Measurements from ENCODE around the gene CHML. TPM values are rescaled to one million over a fixed set of nuclear protein-coding genes. Genes with fewer than 3 reads are reported as not detected.

CHML gene
- polyA plus RNA-seq, 6 donors from 2014 or later: 6.5 to 17.3 (median 15.5) TPM

Other genes starting within 250 kb of the CHML start
- 10 to 100 TPM; 34.4 to 54.2 (median 46.2) TPM for gene FH, start 120.6 kb downstream of the CHML start, polyA plus RNA-seq (ENCODE audit: low read depth in 6 of 6)
- gene KMO, start 108.0 kb downstream of the CHML start, polyA plus RNA-seq (ENCODE audit: low read depth in 6 of 6): 10 to 100 TPM; 44.0 to 70.6 (median 53.4) TPM
- gene OPN3, start within 50 bp of the CHML start, polyA plus RNA-seq (ENCODE audit: low read depth in 6 of 6): 100 to 1,000 TPM; 137 to 271 (median 167) TPM
- gene WDR64, start 11.9 kb upstream of the CHML start, polyA plus RNA-seq (ENCODE audit: low read depth in 6 of 6): under 1 TPM in 2 of 6 donors, not detected in 4; 0.14 to 0.41 TPM
- gene EXO1, start 207.8 kb upstream of the CHML start, polyA plus RNA-seq (ENCODE audit: low read depth in 6 of 6): 1 to 10 TPM in 1 of 6 donors, under 1 TPM in 3, not detected in 2; 0.44 to 2.7 (median 0.79) TPM

All from naive B cell (primary cell).